IPS-18a (cell line): Measurements from ENCODE around the gene ZFC3H1.

Experiments used
- H3K27ac ChIP-seq: one replicate; pipeline ENCODE4 v1.5.1; 2013; ENCODE audit warnings: low read length
- H3K27me3 ChIP-seq: one replicate; pipeline ENCODE4 v1.6.1; 2013; ENCODE audit warnings: mild to moderate bottlenecking, low read length; ENCODE audit not compliant: control insufficient read depth, insufficient read depth
- H3K36me3 ChIP-seq: one replicate; pipeline ENCODE4 v1.6.1; 2013; ENCODE audit warnings: low read depth, low read length; ENCODE audit not compliant: control insufficient read depth
- H3K4me1 ChIP-seq: one replicate; pipeline ENCODE4 v1.6.1; 2013; ENCODE audit warnings: low read depth, low read length; ENCODE audit not compliant: control insufficient read depth
- H3K4me3 ChIP-seq: one replicate; pipeline ENCODE4 v1.5.1; 2013; ENCODE audit warnings: low read length
- H3K9ac ChIP-seq: one replicate; pipeline ENCODE4 v1.6.1; 2013; ENCODE audit warnings: mild to moderate bottlenecking, low read length, moderate library complexity
- H3K9me3 ChIP-seq: one replicate; pipeline ENCODE4 v1.6.1; 2013; ENCODE audit warnings: low read depth, low read length; ENCODE audit not compliant: control insufficient read depth

ZFC3H1 gene

GRCh38 chr12:71565535-71565934, 98.1 kb downstream of the ZFC3H1 start:
- H3K9ac ChIP-seq = no peak overlapping the region
- no peak overlapping the region for H3K4me3 ChIP-seq
- H3K9me3 ChIP-seq = no peaks in the 10 kb centered on the region
- H3K4me1 ChIP-seq = peaks cover 5% of the 10 kb centered on the region
- H3K27me3 ChIP-seq = no peaks in the 10 kb centered on the region
- H3K36me3 ChIP-seq = no peaks in the 10 kb centered on the region
- no peak overlapping the region for H3K27ac ChIP-seq

GRCh38 chr12:71562676-71563595, 100.7 kb downstream of the ZFC3H1 start:
- Histone ChIP-seq H3K4me3 (no peak overlapping the region), H3K4me1 (peaks cover 5% of the 10 kb centered on the region), H3K9me3 (no peaks in the 10 kb centered on the region), H3K27me3 (no peaks in the 10 kb centered on the region), H3K9ac (no peak overlapping the region), H3K36me3 (no peaks in the 10 kb centered on the region), H3K27ac (no peak overlapping the region)
